Activated naive CD4-positive, alpha-beta T cell treated with anti-CD3 and anti-CD28 coated beads, Interleukin-2, amount 50 U/mL, for 24 hours (primary cell): Measurements from ENCODE around the gene LCA5.
"Not testable (repeated sequence)": the region's sequence is repeated elsewhere in the genome, so short reads cannot be mapped to it uniquely, and the experiment has no call there.

ENCODE experiments used
- H3K27ac Mint-ChIP-seq: one replicate; pipeline ENCODE4 v1.8.0; 2021; ENCODE audit warnings: mild to moderate bottlenecking, mixed read lengths
- H3K27me3 Mint-ChIP-seq: one replicate; pipeline ENCODE4 v1.8.0; 2021; ENCODE audit warnings: mixed read lengths
- H3K36me3 Mint-ChIP-seq: one replicate; pipeline ENCODE4 v1.8.0; 2021; ENCODE audit warnings: mixed read lengths
- H3K4me1 Mint-ChIP-seq: one replicate; pipeline ENCODE4 v1.8.0; 2021; ENCODE audit warnings: mixed read lengths
- H3K4me3 Mint-ChIP-seq: one replicate; pipeline ENCODE4 v1.8.0; 2021; ENCODE audit warnings: mild to moderate bottlenecking, mixed read lengths
- H3K9me3 Mint-ChIP-seq: one replicate; pipeline ENCODE4 v1.8.0; 2021; ENCODE audit warnings: mixed read lengths

LCA5 gene

DNA sequence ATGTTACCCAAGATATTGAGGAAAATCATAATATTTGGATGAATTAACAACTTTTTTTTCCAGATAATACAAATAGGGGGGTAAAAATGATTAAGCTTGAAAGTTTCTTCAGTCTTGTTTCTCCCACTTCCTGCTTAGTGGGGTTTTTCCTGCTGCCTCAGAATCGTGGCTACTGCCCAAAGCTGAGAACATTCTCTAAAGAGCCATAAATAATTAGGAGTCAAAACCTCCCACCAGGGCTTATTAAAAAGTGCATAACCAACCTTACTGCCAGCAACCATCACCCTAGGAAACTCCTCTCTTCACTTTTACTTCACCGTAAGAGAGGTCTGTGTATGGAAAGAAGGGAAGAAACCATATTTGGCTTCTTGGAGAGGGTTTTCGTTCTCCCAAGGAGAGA lies 9.0 kb upstream of the LCA5 start:
- Mint-ChIP-seq H3K9me3 (no peaks in the 10 kb centered on the region), H3K4me3 (no peak overlapping the region), H3K4me1 (no peaks in the 10 kb centered on the region), H3K27me3 (no peaks in the 10 kb centered on the region), H3K36me3 (no peaks in the 10 kb centered on the region), H3K27ac (no peak overlapping the region)

DNA sequence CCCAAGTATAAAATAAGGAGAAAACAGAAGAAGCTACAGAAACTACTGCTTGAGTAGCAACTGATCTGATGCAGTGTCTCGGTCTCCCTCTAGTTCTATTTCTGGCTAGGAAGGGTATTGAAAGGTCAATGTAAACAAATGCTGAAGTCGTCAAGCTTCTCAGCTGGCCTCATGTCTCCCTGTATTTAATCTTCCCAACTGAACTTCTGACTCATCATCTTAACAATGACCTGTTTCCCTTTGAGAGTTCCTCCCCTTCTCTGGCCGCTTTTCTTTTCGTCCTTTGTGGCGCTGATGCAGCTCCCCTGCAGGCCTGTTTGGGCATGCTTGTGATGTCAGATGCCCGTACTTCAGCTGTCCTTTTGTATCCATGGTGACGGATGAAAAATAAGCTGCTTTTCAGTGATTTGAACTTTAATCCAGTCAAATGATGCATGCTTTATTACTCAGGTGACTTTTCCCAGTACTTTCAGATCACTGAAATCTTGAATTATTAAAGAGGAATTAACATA lies 7.8 kb upstream of the LCA5 start:
- Mint-ChIP-seq H3K4me1 (no peaks in the 10 kb centered on the region), H3K9me3 (no peaks in the 10 kb centered on the region), H3K27me3 (peaks cover 2% of the 10 kb centered on the region), H3K4me3 (no peak overlapping the region), H3K27ac (no peak overlapping the region), H3K36me3 (no peaks in the 10 kb centered on the region)

DNA sequence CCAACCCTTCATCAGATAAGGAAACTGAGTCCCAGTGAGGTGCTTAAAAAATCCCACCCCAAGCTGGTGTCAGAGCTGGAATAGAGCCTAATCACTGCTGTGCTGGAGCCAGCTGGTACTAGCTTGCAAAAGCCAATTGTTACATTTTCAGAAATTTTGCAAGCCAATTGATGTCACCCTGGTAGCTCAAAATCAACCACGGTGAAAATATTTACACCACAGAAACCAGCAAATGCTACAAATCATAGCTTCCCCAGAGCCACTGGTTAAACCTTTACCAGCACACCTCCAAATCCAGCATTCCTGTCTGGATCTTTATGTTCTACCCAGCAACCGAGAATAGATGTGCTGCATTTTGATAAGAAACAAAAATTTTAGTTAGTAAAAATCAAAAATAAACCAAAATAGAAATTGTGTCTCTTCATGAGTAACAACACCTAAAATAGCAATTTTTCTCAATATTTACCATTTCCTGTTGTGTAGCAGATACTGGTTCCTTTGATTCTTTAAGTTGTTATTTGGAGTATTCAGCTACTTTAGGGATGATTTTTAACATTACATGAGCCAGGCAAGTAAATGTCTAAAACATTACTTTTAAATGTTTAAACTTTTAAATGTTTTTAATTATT lies 7.2 kb upstream of the LCA5 start:
- no peaks in the 10 kb centered on the region for H3K36me3 Mint-ChIP-seq

DNA sequence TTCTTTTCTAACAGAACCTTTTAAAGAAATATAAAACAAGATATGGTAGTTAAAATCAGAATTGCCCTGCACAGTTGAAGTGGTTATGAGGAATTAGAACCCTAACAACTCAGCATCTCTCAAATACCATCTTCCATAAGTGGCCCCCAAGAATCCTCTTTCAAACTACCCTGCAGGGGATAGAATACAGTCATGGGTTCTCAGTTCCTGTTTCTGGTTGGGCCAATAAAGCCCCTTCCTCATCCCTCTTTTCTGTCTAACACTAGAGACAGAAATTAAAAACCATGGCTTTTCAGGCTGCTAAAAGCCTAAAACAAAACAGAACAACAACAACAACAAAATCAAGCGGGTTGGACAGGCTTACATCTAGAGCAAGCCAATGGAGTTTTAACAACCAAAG lies 6.7 kb upstream of the LCA5 start:
- H3K9me3 Mint-ChIP-seq: no peaks in the 10 kb centered on the region
- H3K36me3 Mint-ChIP-seq: no peaks in the 10 kb centered on the region
- H3K27ac Mint-ChIP-seq: no peak overlapping the region
- no peaks in the 10 kb centered on the region for H3K4me1 Mint-ChIP-seq
- H3K27me3 Mint-ChIP-seq: peaks cover 5% of the 10 kb centered on the region
- H3K4me3 Mint-ChIP-seq: no peak overlapping the region

More for the DNA sequence above, 7.2 kb upstream of the LCA5 start:
- no peak overlapping the region for H3K27ac Mint-ChIP-seq
- H3K27me3 Mint-ChIP-seq: peaks cover 4% of the 10 kb centered on the region
- H3K9me3 Mint-ChIP-seq: no peaks in the 10 kb centered on the region
- H3K4me3 Mint-ChIP-seq: no peak overlapping the region
- no peaks in the 10 kb centered on the region for H3K4me1 Mint-ChIP-seq

DNA sequence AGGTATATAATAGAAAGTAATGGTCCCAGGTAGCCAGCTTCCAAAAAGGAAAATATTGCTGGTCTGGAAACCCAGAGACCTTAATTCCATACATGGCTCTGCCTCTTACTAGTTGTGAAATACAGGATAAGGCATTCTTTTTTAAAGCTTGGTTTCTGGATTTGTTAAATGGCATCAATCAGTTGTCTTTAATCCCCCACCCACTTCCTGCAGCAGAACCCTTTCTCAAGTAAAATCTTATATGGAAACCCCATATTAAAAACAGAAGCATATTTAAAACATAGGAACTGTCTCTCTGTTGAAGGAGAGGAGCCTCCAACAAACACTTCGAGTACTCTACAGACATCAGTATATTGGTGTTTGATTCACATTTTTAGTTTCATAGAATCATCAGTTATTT lies 6.2 kb upstream of the LCA5 start:
- Mint-ChIP-seq H3K36me3 (no peaks in the 10 kb centered on the region), H3K9me3 (no peaks in the 10 kb centered on the region), H3K27ac (no peak overlapping the region), H3K4me3 (no peak overlapping the region), H3K4me1 (no peaks in the 10 kb centered on the region), H3K27me3 (peaks cover 5% of the 10 kb centered on the region)

DNA sequence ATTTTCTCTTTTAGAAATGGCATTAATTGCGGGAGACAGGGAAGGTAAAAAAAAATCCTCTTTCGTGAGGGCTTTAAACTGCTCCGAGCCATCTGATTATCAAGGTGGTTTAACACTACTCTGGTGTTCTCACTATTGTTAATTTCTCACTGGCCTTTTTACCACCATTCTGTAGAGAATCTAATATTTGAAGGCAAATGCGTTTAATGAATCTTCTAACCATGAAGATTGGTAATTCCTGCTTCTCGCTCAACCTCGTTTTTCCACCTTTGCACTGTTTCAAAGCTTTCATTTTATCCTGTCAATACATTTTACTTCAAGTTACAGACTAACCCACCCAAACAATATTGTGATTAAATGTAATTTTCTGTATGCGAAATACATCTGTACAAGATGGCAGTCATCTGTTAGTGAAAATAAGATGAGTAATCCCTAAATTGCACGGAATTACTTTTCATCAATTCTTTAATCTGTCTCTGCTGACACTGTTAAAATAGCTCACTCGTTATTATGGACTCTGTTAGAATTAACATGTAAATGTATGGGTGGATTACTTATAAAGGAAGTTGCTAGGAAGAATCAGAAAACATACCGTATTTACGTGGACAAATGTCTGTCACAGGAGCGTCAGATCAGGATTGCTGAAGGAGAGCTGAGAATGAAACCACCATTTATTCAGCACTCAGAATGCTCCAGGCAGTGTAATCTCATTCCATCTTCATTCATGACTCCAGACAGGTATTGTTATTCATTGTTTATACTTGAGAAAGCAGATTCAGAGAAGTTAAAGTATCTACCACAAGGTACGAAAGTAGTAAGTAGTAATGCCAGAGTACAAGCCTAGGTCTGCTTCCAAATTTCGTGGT lies 1.1 kb upstream of the LCA5 start:
- Mint-ChIP-seq H3K27ac (no peak overlapping the region), H3K4me3 (no peak overlapping the region), H3K27me3 (peaks cover 7% of the 10 kb centered on the region), H3K4me1 (no peaks in the 10 kb centered on the region), H3K9me3 (no peaks in the 10 kb centered on the region), H3K36me3 (no peaks in the 10 kb centered on the region)

DNA sequence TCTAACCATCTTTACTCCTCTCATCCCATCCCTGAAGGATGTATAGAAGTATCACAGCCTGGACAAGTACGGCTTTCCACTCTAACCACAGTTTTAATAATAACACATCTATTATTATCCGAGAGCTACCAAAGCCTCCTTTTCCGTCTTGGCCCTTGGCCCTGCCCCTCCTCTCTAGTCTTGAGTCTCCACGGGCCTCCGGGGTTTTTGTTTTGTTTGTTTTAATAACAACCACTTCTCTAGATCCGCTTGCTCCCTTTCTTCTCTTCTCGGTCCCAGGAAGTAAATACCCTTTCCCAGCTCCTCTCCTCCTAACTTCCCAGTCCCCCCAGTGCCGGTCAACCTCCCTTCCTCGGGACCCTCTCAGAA lies 661 bp downstream of the LCA5 start:
- H3K4me3 Mint-ChIP-seq: no peak overlapping the region
- no peaks in the 10 kb centered on the region for H3K36me3 Mint-ChIP-seq
- no peaks in the 10 kb centered on the region for H3K4me1 Mint-ChIP-seq
- H3K9me3 Mint-ChIP-seq: no peaks in the 10 kb centered on the region
- peaks cover 7% of the 10 kb centered on the region for H3K27me3 Mint-ChIP-seq
- no peak overlapping the region for H3K27ac Mint-ChIP-seq

DNA sequence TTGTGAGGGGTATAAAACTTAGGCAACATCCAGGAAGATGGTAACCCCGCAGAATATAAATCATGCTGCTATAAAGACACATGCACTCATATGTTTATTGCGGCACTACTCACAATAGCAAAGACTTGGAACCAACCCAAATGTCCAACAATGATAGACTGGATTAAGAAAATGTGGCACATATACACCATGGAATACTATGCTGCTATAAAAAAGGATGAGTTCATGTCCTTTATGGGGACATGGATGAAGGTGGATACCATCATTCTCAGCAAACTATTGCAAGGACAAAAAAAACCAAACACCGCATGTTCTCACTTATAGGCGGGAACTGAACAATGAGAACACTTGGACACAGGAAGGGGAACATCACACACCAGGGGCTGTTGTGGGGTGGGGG lies 7.7 kb downstream of the LCA5 start:
- not testable (repeated sequence) for H3K4me1 Mint-ChIP-seq, H3K9me3 Mint-ChIP-seq, H3K36me3 Mint-ChIP-seq, H3K27me3 Mint-ChIP-seq, H3K4me3 Mint-ChIP-seq, H3K27ac Mint-ChIP-seq

DNA sequence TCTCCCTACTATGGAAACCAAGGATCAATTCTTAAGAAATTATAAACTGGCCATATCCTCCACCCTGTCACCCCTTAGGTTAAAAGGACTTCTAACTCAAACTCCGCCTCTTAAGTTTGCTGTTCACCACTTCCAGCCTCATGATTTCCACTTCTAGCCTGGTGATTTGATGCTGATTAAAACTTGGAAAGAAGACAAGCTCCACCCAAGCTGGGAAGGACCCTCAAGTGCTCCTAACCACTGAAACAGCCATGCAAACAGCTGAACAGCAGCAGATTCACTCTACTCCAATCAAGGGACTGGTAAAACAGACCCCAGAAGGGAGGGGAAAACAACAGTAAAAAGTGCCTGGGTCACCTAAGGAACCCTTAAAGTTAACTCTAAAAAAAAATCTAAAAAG lies 10.3 kb downstream of the LCA5 start:
- Mint-ChIP-seq H3K4me1 (no peaks in the 10 kb centered on the region), H3K27me3 (no peaks in the 10 kb centered on the region), H3K27ac (no peak overlapping the region), H3K4me3 (no peak overlapping the region), H3K36me3 (no peaks in the 10 kb centered on the region), H3K9me3 (no peaks in the 10 kb centered on the region)

DNA sequence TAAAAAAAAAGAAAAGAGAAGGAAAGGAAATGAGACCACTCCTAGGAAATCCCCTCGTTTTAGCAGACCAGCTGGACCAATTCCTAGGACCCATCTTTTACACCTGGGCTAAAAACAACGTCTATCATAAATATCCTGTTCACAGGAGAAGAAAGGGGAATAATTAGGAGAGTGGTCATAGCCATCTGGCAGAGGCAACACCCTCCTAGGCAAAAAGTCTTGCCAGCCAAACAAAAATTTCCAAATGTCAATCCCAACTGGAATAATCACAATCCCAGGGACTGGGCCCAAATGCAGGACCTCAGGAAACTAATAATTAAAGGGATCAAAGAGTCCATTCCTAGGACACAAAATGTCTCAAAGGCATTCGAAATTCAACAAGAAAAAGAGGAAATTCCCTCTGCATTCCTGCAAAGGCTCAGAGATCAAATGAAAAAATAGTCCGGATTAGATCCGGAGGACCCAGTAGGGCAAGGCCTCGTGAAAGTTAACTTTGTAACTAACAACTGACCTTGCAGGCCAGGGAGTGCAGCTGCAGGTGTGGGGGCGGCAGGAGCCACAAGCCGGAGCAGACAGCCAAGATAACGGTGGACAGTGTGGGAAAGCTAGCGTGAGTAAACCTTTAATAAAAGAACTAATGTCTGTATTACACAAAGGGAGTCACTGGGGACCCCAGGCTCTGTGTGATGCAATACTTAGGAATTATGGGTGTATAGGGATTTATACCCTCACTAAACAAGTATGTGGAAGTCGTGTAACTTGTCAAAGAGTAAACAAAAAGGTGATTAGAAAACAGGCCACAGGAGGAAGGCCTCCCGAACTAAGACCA lies 11.7 kb downstream of the LCA5 start:
- no peaks in the 10 kb centered on the region for H3K36me3 Mint-ChIP-seq
- no peak overlapping the region for H3K4me3 Mint-ChIP-seq
- no peaks in the 10 kb centered on the region for H3K4me1 Mint-ChIP-seq
- no peaks in the 10 kb centered on the region for H3K27me3 Mint-ChIP-seq
- no peaks in the 10 kb centered on the region for H3K9me3 Mint-ChIP-seq
- no peak overlapping the region for H3K27ac Mint-ChIP-seq

DNA sequence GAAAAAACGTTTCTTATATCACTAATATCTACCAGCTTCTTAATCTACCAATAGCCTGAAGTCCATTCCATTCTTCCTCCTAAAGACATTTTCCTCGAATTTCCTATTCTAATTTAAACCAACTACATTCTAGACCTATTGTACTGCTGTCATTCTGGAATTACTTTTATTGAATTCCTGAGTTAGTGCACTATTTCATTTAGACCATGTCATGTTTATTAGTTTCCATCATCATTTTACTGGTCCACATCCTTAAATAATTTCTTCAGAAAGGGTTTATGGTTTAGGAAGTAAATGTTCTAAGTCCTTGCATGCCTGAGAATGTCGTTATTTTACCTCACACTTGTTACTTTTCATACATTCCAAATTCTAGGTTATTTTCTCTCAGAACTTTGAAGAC lies 13.2 kb downstream of the LCA5 start:
- Mint-ChIP-seq H3K36me3 (no peaks in the 10 kb centered on the region), H3K4me1 (no peaks in the 10 kb centered on the region), H3K27ac (no peak overlapping the region), H3K4me3 (no peak overlapping the region), H3K27me3 (peaks cover 2% of the 10 kb centered on the region), H3K9me3 (no peaks in the 10 kb centered on the region)

DNA sequence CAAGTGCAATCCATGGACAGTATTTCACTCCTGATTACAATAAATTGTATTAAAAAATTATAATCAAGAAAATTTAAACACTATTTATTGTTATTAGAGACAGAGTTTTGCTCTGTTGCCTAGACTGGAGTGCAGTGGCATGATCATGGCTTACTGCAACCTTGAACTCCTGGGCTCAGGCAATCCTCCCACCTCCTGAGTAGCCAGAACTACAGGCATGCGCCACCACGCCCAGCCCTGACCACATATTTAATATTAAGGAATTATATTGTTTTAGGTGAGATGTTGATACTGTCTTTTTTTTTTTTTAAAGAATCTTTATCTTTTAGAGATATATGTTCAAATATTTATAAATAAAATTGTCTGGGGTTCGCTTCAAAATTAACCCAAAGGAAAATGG lies 14.6 kb downstream of the LCA5 start:
- Mint-ChIP-seq H3K4me1 (no peaks in the 10 kb centered on the region), H3K9me3 (no peaks in the 10 kb centered on the region), H3K4me3 (no peak overlapping the region), H3K27ac (no peak overlapping the region), H3K36me3 (no peaks in the 10 kb centered on the region), H3K27me3 (peaks cover 2% of the 10 kb centered on the region)

DNA sequence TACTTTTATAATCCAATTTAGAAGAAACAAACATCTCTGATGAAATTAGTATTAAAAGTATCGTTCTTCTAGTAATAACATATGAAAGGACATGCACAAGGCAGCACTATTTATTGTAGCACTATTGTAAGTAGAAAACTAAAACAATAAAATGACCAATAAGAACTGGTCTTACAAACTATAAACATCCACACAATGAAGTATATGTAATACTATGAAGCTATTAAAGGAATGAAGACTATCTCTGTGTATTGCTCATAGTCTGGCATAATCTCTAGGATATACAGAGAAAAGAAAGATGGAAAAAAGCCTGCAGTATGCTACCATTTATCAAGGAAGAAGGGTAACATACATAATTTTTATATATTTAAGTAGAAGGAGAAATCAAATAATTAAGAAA lies 16.7 kb downstream of the LCA5 start:
- H3K36me3 Mint-ChIP-seq: no peaks in the 10 kb centered on the region
- peaks cover 2% of the 10 kb centered on the region for H3K27me3 Mint-ChIP-seq
- no peaks in the 10 kb centered on the region for H3K4me1 Mint-ChIP-seq
- H3K9me3 Mint-ChIP-seq: no peaks in the 10 kb centered on the region
- no peak overlapping the region for H3K27ac Mint-ChIP-seq
- no peak overlapping the region for H3K4me3 Mint-ChIP-seq

DNA sequence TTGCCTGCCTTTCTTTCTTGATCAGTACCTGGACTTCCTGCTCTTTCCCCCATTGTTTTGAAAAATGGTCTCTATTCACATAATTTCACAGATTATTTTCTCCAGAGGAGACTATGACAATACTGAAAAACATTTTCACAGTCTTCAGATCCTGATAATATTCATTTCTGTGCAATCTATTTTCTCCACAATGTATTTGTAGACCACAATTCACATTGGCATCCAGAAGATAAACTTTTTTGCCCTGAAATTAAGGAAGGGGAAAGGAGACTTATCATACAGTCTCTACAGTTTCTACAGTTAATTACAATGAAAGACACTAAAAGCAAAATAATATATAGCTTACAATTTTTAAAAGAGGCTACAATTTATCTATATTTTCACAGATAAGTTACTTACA lies 18.4 kb downstream of the LCA5 start:
- H3K4me3 Mint-ChIP-seq: no peak overlapping the region
- no peaks in the 10 kb centered on the region for H3K9me3 Mint-ChIP-seq
- no peak overlapping the region for H3K27ac Mint-ChIP-seq
- no peaks in the 10 kb centered on the region for H3K4me1 Mint-ChIP-seq
- H3K36me3 Mint-ChIP-seq: no peaks in the 10 kb centered on the region
- H3K27me3 Mint-ChIP-seq: peaks cover 2% of the 10 kb centered on the region

DNA sequence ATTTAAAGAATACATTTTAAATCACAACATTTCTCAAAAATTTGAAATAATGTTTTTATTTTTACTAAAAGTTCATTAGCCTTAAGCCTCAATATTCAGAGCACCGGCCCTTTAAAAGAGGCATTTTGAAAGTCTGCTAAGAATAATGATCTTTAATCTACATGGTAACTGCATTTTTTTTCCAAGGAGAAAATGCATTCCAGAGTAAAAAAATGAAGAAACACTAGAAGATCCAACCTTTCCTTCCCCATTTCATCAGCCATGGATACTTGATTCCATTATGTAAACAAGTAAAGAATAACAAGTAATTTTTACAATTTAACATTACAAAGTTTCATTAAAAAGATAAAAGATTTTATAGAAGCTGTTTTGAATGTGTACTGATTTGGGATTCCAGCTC lies 21.8 kb downstream of the LCA5 start:
- Mint-ChIP-seq H3K9me3 (no peaks in the 10 kb centered on the region), H3K27ac (no peak overlapping the region), H3K4me1 (no peaks in the 10 kb centered on the region), H3K4me3 (no peak overlapping the region), H3K27me3 (peaks cover 2% of the 10 kb centered on the region), H3K36me3 (no peaks in the 10 kb centered on the region)

DNA sequence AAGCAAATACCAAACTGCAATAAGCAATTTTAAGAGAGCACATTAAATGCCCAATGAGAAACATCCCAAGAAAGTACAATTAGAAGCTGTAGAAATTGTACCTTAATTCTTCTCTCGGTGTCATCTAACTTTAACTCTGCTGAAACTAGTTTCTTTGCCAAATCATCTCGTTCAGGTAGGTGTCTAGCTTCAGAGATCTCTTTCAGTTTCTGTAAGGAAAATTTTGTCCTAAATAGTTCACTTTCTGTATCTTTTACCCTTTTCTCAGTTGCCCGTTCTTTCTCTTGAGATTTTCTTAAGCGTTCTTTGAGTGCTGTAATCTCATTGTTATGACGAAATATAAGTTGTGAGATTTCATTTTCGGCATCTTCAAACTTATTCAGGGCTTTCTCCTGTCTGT lies 24.1 kb downstream of the LCA5 start:
- H3K4me1 Mint-ChIP-seq: no peaks in the 10 kb centered on the region
- H3K27me3 Mint-ChIP-seq: no peaks in the 10 kb centered on the region
- no peaks in the 10 kb centered on the region for H3K9me3 Mint-ChIP-seq
- no peak overlapping the region for H3K4me3 Mint-ChIP-seq
- no peaks in the 10 kb centered on the region for H3K36me3 Mint-ChIP-seq
- H3K27ac Mint-ChIP-seq: no peak overlapping the region
